H9 (cell line): ENCODE data around the gene FBXO38. TPM values are rescaled to one million over a fixed set of nuclear protein-coding genes. Genes with fewer than 3 reads are reported as not detected.

ENCODE experiments used
- DNase-seq: peaks from one replicate; pipeline ENCODE4 v3.0.0-alpha.2; 2017
- H2AFZ ChIP-seq: one replicate; pipeline ENCODE4 v1.6.1; 2013; ENCODE audit warnings: mild to moderate bottlenecking, low read length, control low read depth, moderate library complexity
- H2AK5ac ChIP-seq: 2 replicates; pipeline ENCODE4 v1.6.1; 2013; ENCODE audit warnings: low read length, control low read depth, mixed read lengths; ENCODE audit not compliant: insufficient read length
- H2BK120ac ChIP-seq: one replicate; pipeline ENCODE4 v1.6.1; 2013; ENCODE audit warnings: low read depth, mild to moderate bottlenecking, low read length, control low read depth, inconsistent platforms; ENCODE audit not compliant: poor library complexity, severe bottlenecking
- H2BK12ac ChIP-seq: 2 replicates; pipeline ENCODE4 v1.6.1; 2013; ENCODE audit warnings: low read length, control low read depth, mixed read lengths, low read depth; ENCODE audit not compliant: insufficient read length
- H2BK15ac ChIP-seq: 2 replicates; pipeline ENCODE4 v1.6.1; 2013; ENCODE audit warnings: low read depth, low read length, control low read depth
- H2BK20ac ChIP-seq: one replicate; pipeline ENCODE4 v1.6.1; 2013; ENCODE audit warnings: low read depth, mild to moderate bottlenecking, low read length, control low read depth, inconsistent platforms; ENCODE audit not compliant: poor library complexity, severe bottlenecking
- H2BK5ac ChIP-seq: 2 replicates; pipeline ENCODE4 v1.6.1; 2013; ENCODE audit warnings: low read length, control low read depth, mixed read lengths; ENCODE audit not compliant: insufficient read length
- H3K14ac ChIP-seq: 2 replicates; pipeline ENCODE4 v1.6.1; 2013; ENCODE audit warnings: low read length, control low read depth; ENCODE audit not compliant: insufficient read depth
- H3K18ac ChIP-seq: 2 replicates; pipeline ENCODE4 v1.6.1; 2013; ENCODE audit warnings: low read depth, mild to moderate bottlenecking, mixed read lengths, low read length, control low read depth; ENCODE audit not compliant: insufficient read length
- H3K23ac ChIP-seq: 2 replicates; pipeline ENCODE4 v1.6.1; 2013; ENCODE audit warnings: low read length, control low read depth, mixed read lengths, low read depth; ENCODE audit not compliant: insufficient read length
- H3K23me2 ChIP-seq: 2 replicates; pipeline ENCODE4 v1.6.1; 2013; ENCODE audit warnings: low read depth, mild to moderate bottlenecking, mixed read lengths, low read length, control low read depth; ENCODE audit not compliant: insufficient read length, poor library complexity, severe bottlenecking
- H3K27ac ChIP-seq: 2 replicates; pipeline ENCODE4 v1.5.1; 2013; ENCODE audit warnings: low read length, control low read depth, mixed read lengths, low read depth; ENCODE audit not compliant: insufficient read length
- H3K27me3 ChIP-seq: 2 replicates; pipeline ENCODE4 v1.6.1; 2013; ENCODE audit warnings: low read length, control low read depth, inconsistent platforms; ENCODE audit not compliant: insufficient read depth
- H3K4ac ChIP-seq: 2 replicates; pipeline ENCODE4 v1.6.1; 2013; ENCODE audit warnings: low read depth, mild to moderate bottlenecking, control low read depth, inconsistent platforms, low read length, moderate library complexity
- H3K4me1 ChIP-seq: 2 replicates; pipeline ENCODE4 v1.6.1; 2013; ENCODE audit warnings: low read length, control low read depth, inconsistent platforms; ENCODE audit not compliant: insufficient read depth
- H3K4me2 ChIP-seq: 2 replicates; pipeline ENCODE4 v1.6.1; 2013; ENCODE audit warnings: low read length, control low read depth, mixed read lengths; ENCODE audit not compliant: insufficient read length, insufficient read depth
- H3K56ac ChIP-seq: 2 replicates; pipeline ENCODE4 v1.6.1; 2013; ENCODE audit warnings: low read depth, mild to moderate bottlenecking, mixed read lengths, low read length, control low read depth; ENCODE audit not compliant: insufficient read length
- H3K79me1 ChIP-seq: 2 replicates; pipeline ENCODE4 v1.6.1; 2013; ENCODE audit warnings: low read depth, mild to moderate bottlenecking, moderate library complexity, low read length, control low read depth, inconsistent platforms; ENCODE audit not compliant: insufficient read depth, poor library complexity, severe bottlenecking
- H3K79me2 ChIP-seq: 2 replicates; pipeline ENCODE4 v1.6.1; 2013; ENCODE audit warnings: low read length, control low read depth, inconsistent platforms; ENCODE audit not compliant: insufficient read depth
- H3K9ac ChIP-seq: 2 replicates; pipeline ENCODE4 v1.6.1; 2013; ENCODE audit warnings: low read length, control low read depth, mixed read lengths; ENCODE audit not compliant: insufficient read length; ENCODE audit errors: extremely low read depth
- H3K9me3 ChIP-seq: one replicate; pipeline ENCODE4 v1.6.1; 2013; ENCODE audit warnings: low read depth, low read length, inconsistent platforms; ENCODE audit not compliant: control insufficient read depth
- H3T11ph ChIP-seq: one replicate; pipeline ENCODE4 v1.6.1; 2013; ENCODE audit warnings: mild to moderate bottlenecking, low read length, control low read depth, inconsistent platforms
- H4K20me1 ChIP-seq: one replicate; pipeline ENCODE4 v1.6.1; 2013; ENCODE audit not compliant: control insufficient read depth, insufficient read length, insufficient read depth
- H4K5ac ChIP-seq: 2 replicates; pipeline ENCODE4 v1.6.1; 2013; ENCODE audit warnings: low read depth, mild to moderate bottlenecking, mixed read lengths, low read length, control low read depth; ENCODE audit not compliant: insufficient read length
- H4K8ac ChIP-seq: replicated peaks from 2 replicates; pipeline ENCODE4 v1.6.1; 2013; ENCODE audit warnings: low read length, control low read depth, mixed read lengths, low read depth; ENCODE audit not compliant: insufficient read length
- H4K91ac ChIP-seq: 2 replicates; pipeline ENCODE4 v1.6.1; 2013; ENCODE audit warnings: low read depth, mild to moderate bottlenecking, moderate library complexity, mixed read lengths, low read length, control low read depth; ENCODE audit not compliant: insufficient read length
- H3K27ac Mint-ChIP-seq, 3 experiments: 2 replicates in 2 of 3; 3 replicates in 1 of 3; pipeline ENCODE4 v1.8.0; 2020 to 2021; ENCODE audit warnings: mixed read lengths in 3 of 3, mild to moderate bottlenecking in 1 of 3, moderate library complexity in 1 of 3
- H3K27me3 Mint-ChIP-seq: 2 replicates; pipeline ENCODE4 v1.8.0; 2021; ENCODE audit warnings: low read depth, mild to moderate bottlenecking, moderate library complexity, mixed read lengths
- H3K36me3 Mint-ChIP-seq, 3 experiments: 2 replicates in 2 of 3; 3 replicates in 1 of 3; pipeline ENCODE4 v1.8.0; 2020 to 2021; ENCODE audit warnings: low read depth in 3 of 3, mixed read lengths in 3 of 3; ENCODE audit not compliant: insufficient read depth in 1 of 3
- H3K4me1 Mint-ChIP-seq, 2 experiments: 2 replicates each; pipeline ENCODE4 v1.8.0; 2020; ENCODE audit warnings: mixed read lengths in 2 of 2
- H3K4me3 Mint-ChIP-seq, 2 experiments: 2 replicates in 1 of 2; 3 replicates in 1 of 2; pipeline ENCODE4 v1.8.0; 2020 to 2021; ENCODE audit warnings: mild to moderate bottlenecking in 2 of 2, mixed read lengths in 2 of 2, moderate library complexity in 1 of 2
- H3K9me3 Mint-ChIP-seq, 2 experiments: 2 replicates in 1 of 2; 3 replicates in 1 of 2; pipeline ENCODE4 v1.8.0; 2020; ENCODE audit warnings: mild to moderate bottlenecking in 2 of 2, mixed read lengths in 2 of 2, moderate library complexity in 1 of 2
- CTCF ChIP-seq: fragments of 200-600 bp; sonication (generic); conservative IDR thresholded peaks from 3 replicates; pipeline ENCODE4 v1.8.0; 2021; ENCODE audit warnings: antibody characterized with exemption, mild to moderate bottlenecking
- WGBS: extraction: QIAGEN DNeasy Blood & Tissue Kit; methylation state at CpG from one replicate; pipeline ENCODE4 v1.1.7; 2013; ENCODE audit warnings: missing lambda C conversion rate, low lambda C conversion rate, mixed read lengths; ENCODE audit not compliant: insufficient read length; ENCODE audit errors: extremely low coverage; 5-methylcytosine and 5-hydroxymethylcytosine counted together
- total RNA-seq: library from RNA; stranded (reverse); gene quantifications from 2 replicates; pipeline ENCODE4 v1.2.1, GENCODE V29; 2021

FBXO38 gene
- total RNA-seq, 1 experiment from 2014 or later, result 34.6 TPM

- no peaks in the 10 kb centered on the region for H3K79me2 ChIP-seq
- no peaks in the 10 kb centered on the region for H3K79me1 ChIP-seq
- H3K27me3 Mint-ChIP-seq, result no peaks in the 10 kb centered on the region
- no peak overlapping the region for H4K91ac ChIP-seq
- no peak overlapping the region for H2BK15ac ChIP-seq
- H2AK5ac ChIP-seq, result no peak overlapping the region
- no peak for TF ChIP-seq CTCF
- H2BK20ac ChIP-seq, result no peak overlapping the region
- H3K56ac ChIP-seq, result no peak overlapping the region
- no peak overlapping the region for H3K27ac Mint-ChIP-seq
- no peaks in the 10 kb centered on the region for H3K9me3 Mint-ChIP-seq
- peaks cover 18 to 26% of the 10 kb centered on the region in 2 experiments for H3K4me1 Mint-ChIP-seq
- no peaks in the 10 kb centered on the region for H3K23me2 ChIP-seq
- no peak overlapping the region for H4K5ac ChIP-seq
- no peaks in the 10 kb centered on the region; the same call in 1 of the 2 replicates for H3K4me1 ChIP-seq
- no peak overlapping the region for H3T11ph ChIP-seq
- no peak overlapping the region for H3K4me2 ChIP-seq
- H3K27ac ChIP-seq, result no peak overlapping the region
- peaks cover 10 to 62% (median 51%) of the 10 kb centered on the region in 3 experiments; a peak in 6 of 7 replicates for H3K36me3 Mint-ChIP-seq
- no peaks in the 10 kb centered on the region for H3K9me3 ChIP-seq
- no peak overlapping the region for H2BK5ac ChIP-seq
- no peaks in the 10 kb centered on the region for H3K27me3 ChIP-seq
- H2BK12ac ChIP-seq, result no peak overlapping the region
- WGBS, result no CpG with 5 or more reads among the region's 2 CpGs
- DNase-seq, result no peak
- no peak overlapping the region for H4K8ac ChIP-seq
- H3K14ac ChIP-seq, result no peak overlapping the region
- no peak overlapping the region for H3K18ac ChIP-seq
- H4K20me1 ChIP-seq, result no peaks in the 10 kb centered on the region
- H3K4me3 Mint-ChIP-seq, result no peak overlapping the region
- no peak overlapping the region for H3K4ac ChIP-seq
- H3K23ac ChIP-seq, result no peak overlapping the region
- H2AFZ ChIP-seq, result no peak overlapping the region
- H2BK120ac ChIP-seq, result no peak overlapping the region
- no peak overlapping the region for H3K9ac ChIP-seq
Observed at GRCh38 chr5:148401604-148402003, 17.8 kb downstream of the FBXO38 start.
